HG03460 (cell line): Measurements from ENCODE around the gene CAMKK1.

ENCODE experiments used
- ATAC-seq: cut with Tn5 transposase; IDR thresholded peaks from one replicate; pipeline ENCODE4 v1.9.1; 2021; ENCODE audit not compliant: unreplicated experiment

The CAMKK1 gene

DNA sequence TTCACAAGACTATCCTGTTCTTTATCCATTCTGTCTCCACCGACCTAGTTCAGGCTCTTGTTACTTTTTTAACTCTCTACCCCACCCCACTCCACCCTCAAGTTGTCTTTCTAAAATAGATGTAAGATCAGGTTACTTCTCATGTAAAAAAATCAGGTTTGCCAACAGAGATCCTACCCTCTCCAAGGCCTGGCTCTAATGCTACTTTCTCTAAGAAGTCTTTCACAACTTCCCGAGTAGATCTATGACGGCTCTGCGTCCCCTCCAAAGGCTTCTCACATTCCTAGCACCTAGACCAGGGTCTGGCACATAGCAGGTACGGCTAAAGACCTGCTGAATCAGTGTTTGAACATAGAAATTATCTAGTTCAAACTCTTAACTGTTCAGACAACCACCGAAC, 77.7 kb downstream of the CAMKK1 start:
- no peak for ATAC-seq

DNA sequence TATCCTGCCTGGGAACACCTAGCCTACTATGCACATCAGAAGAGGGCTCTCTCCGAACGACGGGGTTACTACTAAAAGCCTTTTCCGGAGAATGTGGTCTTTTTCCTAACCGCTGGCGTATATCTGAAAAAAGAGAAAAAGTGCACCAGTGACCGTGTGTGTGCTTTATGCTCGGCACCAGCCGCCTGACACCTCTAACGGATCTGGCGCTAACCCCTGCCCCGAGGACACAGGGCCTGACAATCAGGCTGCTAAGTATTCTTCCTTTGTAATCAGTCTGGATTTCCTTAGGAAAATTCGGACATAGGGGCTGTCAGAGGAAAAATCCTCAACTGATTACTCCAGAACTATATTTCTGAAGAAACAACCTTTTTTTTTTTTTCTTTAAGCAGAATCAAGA, 78.5 kb downstream of the CAMKK1 start:
- ATAC-seq = no peak

DNA sequence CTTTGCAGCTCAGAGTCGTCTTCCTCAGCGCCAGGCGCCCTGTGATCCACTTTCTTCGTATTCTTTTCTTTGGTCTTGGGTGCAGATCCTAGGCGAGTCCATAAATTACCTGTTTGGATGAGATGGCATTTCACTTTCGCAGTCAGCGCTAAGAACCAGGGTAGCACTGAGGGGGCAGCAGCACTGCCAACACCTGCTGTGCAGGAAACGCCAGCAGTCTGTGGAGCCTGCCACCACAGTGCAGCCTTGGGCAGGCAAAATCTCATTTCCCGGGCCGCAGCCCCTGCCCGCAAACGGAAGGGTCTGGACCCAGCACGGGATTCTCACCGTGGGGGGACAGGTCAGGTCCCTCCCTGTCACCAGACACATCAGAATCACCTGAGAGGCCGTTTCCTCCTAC, 79.7 kb downstream of the CAMKK1 start:
- ATAC-seq = no peak

DNA sequence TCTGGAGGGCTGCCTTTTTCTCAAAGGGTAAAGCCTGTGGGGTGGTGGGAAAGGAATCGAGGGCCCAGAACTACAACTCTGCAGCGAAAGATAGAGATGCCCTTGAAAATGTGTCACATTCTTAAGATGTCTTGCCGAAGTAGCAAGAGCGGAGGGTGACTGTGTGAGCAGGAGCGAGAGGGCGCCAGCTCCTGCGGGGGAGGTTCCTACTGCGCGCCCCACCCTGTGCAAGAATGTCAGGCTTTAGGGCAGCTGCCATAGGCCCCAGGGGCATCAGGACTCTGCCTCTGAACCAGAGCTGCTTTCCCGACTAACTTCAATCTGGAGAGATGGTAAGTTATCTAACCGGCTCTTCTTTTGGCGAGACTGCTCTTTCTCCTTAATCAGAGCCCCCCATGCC, 80.1 kb downstream of the CAMKK1 start:
- ATAC-seq = no peak

- ATAC-seq = no peak
Observed at GRCh38 chr17:3812284-3812683, 80.6 kb downstream of the CAMKK1 start.
